ENCODE measurements around the gene LPIN1.

DNA sequence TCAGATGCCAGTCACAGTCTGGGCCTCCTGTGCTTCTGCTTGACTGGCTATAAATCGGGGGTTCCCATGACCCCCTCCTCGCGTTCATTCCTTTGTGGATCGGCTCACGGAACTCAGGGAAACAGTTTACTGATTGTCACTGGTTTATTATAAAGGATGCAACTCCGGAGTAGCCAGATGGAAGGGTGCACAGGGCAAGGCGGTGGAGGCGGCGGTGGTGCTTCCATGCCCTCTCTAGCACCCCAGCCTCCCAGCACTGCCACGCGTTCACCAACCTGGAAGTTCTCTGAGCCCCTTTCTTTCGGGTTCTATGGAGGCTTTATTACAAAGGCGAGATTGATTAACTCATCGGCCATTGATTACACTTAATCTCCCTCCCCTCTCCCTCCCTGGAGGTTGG lies 15.6 kb downstream of the LPIN1 start:
- TF ChIP-seq CTCF (IDR thresholded peaks at IDR 0.05) (no peak), POLR2A (IDR thresholded peaks at IDR 0.05) (no peak)
